Fibroblast of lung (primary cell): ENCODE measurements around the gene C17orf58. TPM values are rescaled to one million over a fixed set of nuclear protein-coding genes. Genes with fewer than 3 reads are reported as not detected.
"Not testable (repeated sequence)": the region's sequence is repeated elsewhere in the genome, so short reads cannot be mapped to it uniquely, and the experiment has no call there.

ENCODE experiments used
- DNase-seq, 2 donors: peaks; one replicate each; pipeline versions ENCODE4 v3.0.0 to v3.0.0-alpha.2; 2010; ENCODE audit warnings: low read depth in 2 of 2
- H2AFZ ChIP-seq: 2 replicates; pipeline ENCODE4 v1.5.1; 2012; ENCODE audit warnings: low read length, control low read depth, inconsistent platforms
- H3K27ac ChIP-seq: 2 replicates; pipeline ENCODE4 v1.5.1; 2011; ENCODE audit warnings: low read length, control low read depth; ENCODE audit not compliant: insufficient read depth
- H3K27me3 ChIP-seq: 2 replicates; pipeline ENCODE4 v1.5.1; 2011; ENCODE audit warnings: mild to moderate bottlenecking, low read length; ENCODE audit not compliant: control insufficient read depth, insufficient read depth
- H3K36me3 ChIP-seq: 2 replicates; pipeline ENCODE4 v1.5.1; 2011; ENCODE audit warnings: low read length; ENCODE audit not compliant: control insufficient read depth, insufficient read depth
- H3K4me1 ChIP-seq: 2 replicates; pipeline ENCODE4 v1.5.1; 2011; ENCODE audit warnings: low read length; ENCODE audit not compliant: control insufficient read depth, insufficient read depth; ENCODE audit errors: extremely low read depth
- H3K4me2 ChIP-seq: 2 replicates; pipeline ENCODE4 v1.5.1; 2011; ENCODE audit warnings: low read length, control low read depth; ENCODE audit not compliant: insufficient read depth; ENCODE audit errors: extremely low read depth
- H3K4me3 ChIP-seq, 4 experiments: fragments of 200-600 bp in 1 of 4; sonication (generic) in 1 of 4; replicated peaks in 1 of 4; 2 replicates each; pipeline ENCODE4 v1.5.1; 2011 to 2016; ENCODE audit warnings: low read length in 4 of 4, low read depth in 3 of 4, mild to moderate bottlenecking in 3 of 4, control low read depth in 2 of 4, inconsistent platforms in 1 of 4, mixed read lengths in 1 of 4; ENCODE audit not compliant: insufficient read depth in 1 of 4; ENCODE audit errors: control extremely low read depth in 1 of 4
- H3K79me2 ChIP-seq: 2 replicates; pipeline ENCODE4 v1.5.1; 2012; ENCODE audit warnings: mild to moderate bottlenecking, low read length, inconsistent platforms; ENCODE audit not compliant: control insufficient read depth, insufficient read depth
- H3K9ac ChIP-seq: 2 replicates; pipeline ENCODE4 v1.5.1; 2011; ENCODE audit warnings: mild to moderate bottlenecking, low read length, control low read depth; ENCODE audit not compliant: insufficient read depth
- H3K9me3 ChIP-seq: 2 replicates; pipeline ENCODE4 v1.5.1; 2012; ENCODE audit warnings: low read depth, low read length; ENCODE audit not compliant: control insufficient read depth, insufficient read depth
- H4K20me1 ChIP-seq: 2 replicates; pipeline ENCODE4 v1.5.1; 2011; ENCODE audit warnings: low read length; ENCODE audit not compliant: control insufficient read depth, insufficient read depth; ENCODE audit errors: extremely low read depth
- CTCF ChIP-seq, 2 donors: IDR thresholded peaks in 1 of 2; conservative IDR thresholded peaks in 1 of 2; 1 replicate in 1 of 2; 2 replicates in 1 of 2; pipeline ENCODE4 v1.5.1; 2011 to 2012; ENCODE audit warnings: low read length in 2 of 2, control low read depth in 1 of 2, inconsistent platforms in 1 of 2, low read depth in 1 of 2, mild to moderate bottlenecking in 1 of 2
- EZH2 ChIP-seq: IDR thresholded peaks from 2 replicates; pipeline ENCODE4 v1.5.1; 2012; ENCODE audit warnings: low read length, control low read depth, mild to moderate bottlenecking; ENCODE audit errors: missing control alignments
- polyA plus RNA-seq, 2 donors: library from polyadenylated mRNA; depleted of rRNA in 1 of 2; stranded (reverse) in 1 of 2; unstranded in 1 of 2; fragments of >200 nt; gene quantifications; 2 replicates each; pipeline ENCODE4 v1.2.1, GENCODE V29; 2011 to 2012; ENCODE audit warnings: missing spikeins in 1 of 2
- total RNA-seq: library from RNA; depleted of rRNA; stranded (reverse); fragments of >200 nt; gene quantifications from 2 replicates; pipeline ENCODE4 v1.2.1, GENCODE V29; 2014

C17orf58 gene
- total and polyA plus RNA-seq, 2 donors (not counting 1 experiment from before 2014, with no cell fraction given) = 10.6 to 17.0 TPM

- Histone ChIP-seq H3K4me2 (peak overlapping the region; percentile 64), H3K79me2 (no peaks in the 10 kb centered on the region), H3K36me3 (no peaks in the 10 kb centered on the region), H3K9ac (no peak overlapping the region), H3K4me1 (no peaks in the 10 kb centered on the region), H4K20me1 (no peaks in the 10 kb centered on the region), H3K27ac (peak overlapping the region; percentile 22), H2AFZ (peak overlapping the region; percentile 48), H3K9me3 (no peaks in the 10 kb centered on the region), H3K4me3 (peak overlapping the region; percentile 40 to 68 (median 50)), H3K27me3 (no peaks in the 10 kb centered on the region)
- TF ChIP-seq CTCF (conservative IDR thresholded peaks at IDR 0.05 in 1 of 2, IDR thresholded peaks at IDR 0.05 in 1 of 2; ENCODE audit: low read depth in 1 of 2, low read length in 2 of 2) (no peak), EZH2 (no peak)
- DNase-seq = no peak
These were observed 24.1 kb upstream of the C17orf58 start for GRCh38 chr17:68020409-68020756.

GRCh38 chr17:68019675-68020408, 23.6 kb upstream of the C17orf58 start:
- Histone ChIP-seq H3K9me3 (no peaks in the 10 kb centered on the region), H3K36me3 (no peaks in the 10 kb centered on the region), H3K4me2 (peak overlapping the region; percentile 64), H3K79me2 (no peaks in the 10 kb centered on the region), H3K27ac (peak overlapping the region; percentile 22), H2AFZ (peak overlapping the region; percentile 48), H3K4me1 (no peaks in the 10 kb centered on the region), H3K9ac (peak overlapping the region; percentile 37), H3K27me3 (no peaks in the 10 kb centered on the region), H4K20me1 (no peaks in the 10 kb centered on the region), H3K4me3 (peak overlapping the region; percentile 40 to 68 (median 50))
- peak; percentile 90 to 96 for DNase-seq
- TF ChIP-seq CTCF (conservative IDR thresholded peaks at IDR 0.05 in 1 of 2, IDR thresholded peaks at IDR 0.05 in 1 of 2; ENCODE audit: low read depth in 1 of 2, low read length in 2 of 2) = peak; percentile 8 to 25
- TF ChIP-seq EZH2 = no peak

- H3K4me3 ChIP-seq = no peak overlapping the region
- TF ChIP-seq CTCF (conservative IDR thresholded peaks at IDR 0.05 in 1 of 2, IDR thresholded peaks at IDR 0.05 in 1 of 2; ENCODE audit: low read depth in 1 of 2, low read length in 2 of 2) (no peak), EZH2 (no peak)
- H3K36me3 ChIP-seq = no peaks in the 10 kb centered on the region
- H3K27ac ChIP-seq = no peak overlapping the region
- H3K4me2 ChIP-seq = no peak overlapping the region
- no peaks in the 10 kb centered on the region for H3K27me3 ChIP-seq
- no peaks in the 10 kb centered on the region for H4K20me1 ChIP-seq
- H3K9ac ChIP-seq = no peak overlapping the region
- H2AFZ ChIP-seq = no peak overlapping the region
- DNase-seq = no peak
- no peaks in the 10 kb centered on the region for H3K4me1 ChIP-seq
- no peaks in the 10 kb centered on the region for H3K9me3 ChIP-seq
- no peaks in the 10 kb centered on the region for H3K79me2 ChIP-seq
These were observed 23.0 kb upstream of the C17orf58 start for GRCh38 chr17:68019336-68019674.

- not testable (repeated sequence) for H3K79me2 ChIP-seq, H3K4me2 ChIP-seq, H3K27ac ChIP-seq, H3K36me3 ChIP-seq, H3K4me1 ChIP-seq, H3K27me3 ChIP-seq, H2AFZ ChIP-seq, H3K9ac ChIP-seq, H3K9me3 ChIP-seq, H4K20me1 ChIP-seq, H3K4me3 ChIP-seq, DNase-seq
These were observed 22.2 kb upstream of the C17orf58 start for GRCh38 chr17:68018493-68018892.
